ENCODE results near the gene TXNRD2. TPM values are rescaled to one million over a fixed set of nuclear protein-coding genes. Genes with fewer than 3 reads are reported as not detected.

The TXNRD2 gene
- total RNA-seq, 1 donor from 2014 or later: 25.7 TPM

DNA sequence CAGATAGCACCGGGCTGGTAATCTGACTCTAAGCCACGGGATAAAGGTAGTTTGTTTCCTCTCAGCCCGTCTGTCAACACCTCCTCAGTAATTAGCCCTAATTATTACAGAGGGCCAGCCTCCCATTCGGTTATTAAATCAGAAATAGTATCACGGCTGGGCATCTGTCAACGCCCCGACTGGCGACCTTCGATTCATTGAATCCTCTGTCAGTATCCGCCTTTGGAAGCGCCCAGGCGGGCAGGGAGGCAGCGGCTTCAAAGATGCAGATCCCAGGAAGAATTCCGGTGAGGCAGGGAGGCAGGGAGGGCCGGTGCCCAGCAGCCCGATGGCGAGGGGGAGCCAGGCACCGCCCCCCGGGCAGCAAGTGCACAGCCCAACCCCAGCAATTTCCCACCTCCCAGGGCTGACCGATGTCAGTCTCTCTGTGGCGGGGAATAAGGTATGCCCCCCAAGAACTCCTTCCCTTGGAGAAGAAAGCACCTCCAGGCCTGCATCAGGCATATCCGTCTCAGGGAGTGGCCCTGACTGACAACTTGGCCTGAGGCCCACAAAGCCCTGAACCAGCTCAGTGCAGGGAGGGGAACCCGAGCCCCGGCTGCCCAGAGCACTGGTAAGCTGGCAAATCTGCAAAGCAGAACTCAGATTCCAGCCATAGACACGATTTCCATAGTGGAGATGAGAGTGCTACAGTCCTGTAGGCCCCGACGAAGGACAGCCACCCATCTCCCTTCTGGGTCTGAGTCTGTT lies 98.3 kb downstream of the TXNRD2 start:
- FAIRE-seq (no peak), DNase-seq (ENCODE audit: low read depth) (no peak)
- no peak for TF ChIP-seq EZH2 (IDR thresholded peaks at IDR 0.05; ENCODE audit: insufficient read depth, low read length)
- Mint-ChIP-seq H3K4me3 (ENCODE audit: unreplicated experiment) (no peak overlapping the region), H3K9me3 (ENCODE audit: unreplicated experiment) (no peaks in the 10 kb centered on the region), H3K27ac (ENCODE audit: unreplicated experiment) (no peak overlapping the region), H3K4me1 (ENCODE audit: low read depth, unreplicated experiment) (peaks cover 6% of the 10 kb centered on the region), H3K36me3 (ENCODE audit: low read depth, unreplicated experiment) (no peaks in the 10 kb centered on the region), H3K27me3 (ENCODE audit: low read depth, unreplicated experiment) (no peaks in the 10 kb centered on the region)
- H3K27me3 ChIP-seq (ENCODE audit: insufficient read depth, low read length): no peaks in the 10 kb centered on the region
- no peak overlapping the region for H3K4me3 ChIP-seq (ENCODE audit: insufficient read depth, low read depth, low read length)
- H4K20me1 ChIP-seq (ENCODE audit: insufficient read depth, low read length): peaks cover 64% of the 10 kb centered on the region
- no peak overlapping the region for H2AFZ ChIP-seq (ENCODE audit: low read depth, low read length)
- H3K4me1 ChIP-seq (ENCODE audit: insufficient read depth, low read length): peaks cover 13% of the 10 kb centered on the region
- H3K79me2 ChIP-seq (ENCODE audit: insufficient read depth, low read length): peaks cover 5% of the 10 kb centered on the region
- no peak overlapping the region for H3K27ac ChIP-seq (ENCODE audit: low read depth, low read length)
- H3K4me2 ChIP-seq (ENCODE audit: low read length): no peak overlapping the region
- no peak overlapping the region for H3K9ac ChIP-seq (ENCODE audit: low read length)
- no peaks in the 10 kb centered on the region for H3K9me3 ChIP-seq (ENCODE audit: insufficient read depth, low read depth, low read length)
- no peaks in the 10 kb centered on the region for H3K36me3 ChIP-seq (ENCODE audit: insufficient read depth, low read length)

DNA sequence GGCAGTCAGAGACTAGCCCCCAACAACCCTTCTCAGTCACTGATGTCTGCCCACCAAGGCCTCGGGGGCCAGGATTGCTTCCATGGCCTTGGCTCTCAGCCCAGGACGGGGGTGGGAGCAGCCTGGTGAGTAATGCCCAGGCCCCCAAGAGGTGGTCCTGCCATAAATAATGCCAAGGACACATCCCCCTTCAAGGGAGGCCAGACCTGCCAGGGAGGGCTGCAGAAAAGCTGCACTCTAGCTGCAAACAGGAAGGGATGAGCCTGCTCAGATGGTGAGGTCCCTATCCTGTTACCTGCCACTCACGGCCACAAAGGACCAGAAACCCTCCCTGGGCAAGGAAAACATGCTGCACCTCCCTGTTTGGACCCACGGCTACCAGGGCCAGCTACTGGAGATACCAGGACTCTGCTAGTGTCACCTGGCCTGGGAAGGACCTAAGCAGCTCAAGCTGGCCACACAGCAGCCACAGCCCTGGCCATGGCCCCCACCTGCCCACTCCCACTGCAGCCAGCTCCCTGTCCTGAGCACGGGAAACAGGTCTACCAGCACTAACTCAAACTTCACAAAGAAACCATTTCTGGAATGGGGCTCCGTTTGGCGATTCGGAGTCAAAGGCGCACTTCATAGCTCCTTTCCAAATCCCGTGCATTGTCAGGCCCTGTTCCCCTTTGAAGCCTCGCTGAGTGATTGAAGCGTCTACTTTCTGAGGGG lies 99.1 kb downstream of the TXNRD2 start:
- H3K79me2 ChIP-seq (ENCODE audit: insufficient read depth, low read length): peaks cover 5% of the 10 kb centered on the region
- H3K4me3 Mint-ChIP-seq (ENCODE audit: unreplicated experiment): no peak overlapping the region
- no peak overlapping the region for H2AFZ ChIP-seq (ENCODE audit: low read depth, low read length)
- no peaks in the 10 kb centered on the region for H3K9me3 ChIP-seq (ENCODE audit: insufficient read depth, low read depth, low read length)
- no peak overlapping the region for H3K9ac ChIP-seq (ENCODE audit: low read length)
- H3K27ac ChIP-seq (ENCODE audit: low read depth, low read length): no peak overlapping the region
- no peaks in the 10 kb centered on the region for H3K27me3 ChIP-seq (ENCODE audit: insufficient read depth, low read length)
- no peak overlapping the region for H3K4me3 ChIP-seq (ENCODE audit: insufficient read depth, low read depth, low read length)
- peaks cover 13% of the 10 kb centered on the region for H3K4me1 ChIP-seq (ENCODE audit: insufficient read depth, low read length)
- H3K27ac Mint-ChIP-seq (ENCODE audit: unreplicated experiment): peak overlapping the region; percentile 38
- no peaks in the 10 kb centered on the region for H3K36me3 Mint-ChIP-seq (ENCODE audit: low read depth, unreplicated experiment)
- no peak overlapping the region for H3K4me2 ChIP-seq (ENCODE audit: low read length)
- H3K36me3 ChIP-seq (ENCODE audit: insufficient read depth, low read length): no peaks in the 10 kb centered on the region
- DNase-seq (ENCODE audit: low read depth) (no peak), FAIRE-seq (no peak)
- peaks cover 6% of the 10 kb centered on the region for H3K4me1 Mint-ChIP-seq (ENCODE audit: low read depth, unreplicated experiment)
- no peaks in the 10 kb centered on the region for H3K27me3 Mint-ChIP-seq (ENCODE audit: low read depth, unreplicated experiment)
- peaks cover 57% of the 10 kb centered on the region for H4K20me1 ChIP-seq (ENCODE audit: insufficient read depth, low read length)
- no peak for TF ChIP-seq EZH2 (IDR thresholded peaks at IDR 0.05; ENCODE audit: insufficient read depth, low read length)
- TF ChIP-seq, protein P1, sequence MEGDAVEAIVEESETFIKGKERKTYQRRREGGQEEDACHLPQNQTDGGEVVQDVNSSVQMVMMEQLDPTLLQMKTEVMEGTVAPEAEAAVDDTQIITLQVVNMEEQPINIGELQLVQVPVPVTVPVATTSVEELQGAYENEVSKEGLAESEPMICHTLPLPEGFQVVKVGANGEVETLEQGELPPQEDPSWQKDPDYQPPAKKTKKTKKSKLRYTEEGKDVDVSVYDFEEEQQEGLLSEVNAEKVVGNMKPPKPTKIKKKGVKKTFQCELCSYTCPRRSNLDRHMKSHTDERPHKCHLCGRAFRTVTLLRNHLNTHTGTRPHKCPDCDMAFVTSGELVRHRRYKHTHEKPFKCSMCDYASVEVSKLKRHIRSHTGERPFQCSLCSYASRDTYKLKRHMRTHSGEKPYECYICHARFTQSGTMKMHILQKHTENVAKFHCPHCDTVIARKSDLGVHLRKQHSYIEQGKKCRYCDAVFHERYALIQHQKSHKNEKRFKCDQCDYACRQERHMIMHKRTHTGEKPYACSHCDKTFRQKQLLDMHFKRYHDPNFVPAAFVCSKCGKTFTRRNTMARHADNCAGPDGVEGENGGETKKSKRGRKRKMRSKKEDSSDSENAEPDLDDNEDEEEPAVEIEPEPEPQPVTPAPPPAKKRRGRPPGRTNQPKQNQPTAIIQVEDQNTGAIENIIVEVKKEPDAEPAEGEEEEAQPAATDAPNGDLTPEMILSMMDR (IDR thresholded peaks at IDR 0.05; ENCODE audit: insufficient read depth, low read depth, low read length): no peak
- H3K9me3 Mint-ChIP-seq (ENCODE audit: unreplicated experiment): no peaks in the 10 kb centered on the region

DNA sequence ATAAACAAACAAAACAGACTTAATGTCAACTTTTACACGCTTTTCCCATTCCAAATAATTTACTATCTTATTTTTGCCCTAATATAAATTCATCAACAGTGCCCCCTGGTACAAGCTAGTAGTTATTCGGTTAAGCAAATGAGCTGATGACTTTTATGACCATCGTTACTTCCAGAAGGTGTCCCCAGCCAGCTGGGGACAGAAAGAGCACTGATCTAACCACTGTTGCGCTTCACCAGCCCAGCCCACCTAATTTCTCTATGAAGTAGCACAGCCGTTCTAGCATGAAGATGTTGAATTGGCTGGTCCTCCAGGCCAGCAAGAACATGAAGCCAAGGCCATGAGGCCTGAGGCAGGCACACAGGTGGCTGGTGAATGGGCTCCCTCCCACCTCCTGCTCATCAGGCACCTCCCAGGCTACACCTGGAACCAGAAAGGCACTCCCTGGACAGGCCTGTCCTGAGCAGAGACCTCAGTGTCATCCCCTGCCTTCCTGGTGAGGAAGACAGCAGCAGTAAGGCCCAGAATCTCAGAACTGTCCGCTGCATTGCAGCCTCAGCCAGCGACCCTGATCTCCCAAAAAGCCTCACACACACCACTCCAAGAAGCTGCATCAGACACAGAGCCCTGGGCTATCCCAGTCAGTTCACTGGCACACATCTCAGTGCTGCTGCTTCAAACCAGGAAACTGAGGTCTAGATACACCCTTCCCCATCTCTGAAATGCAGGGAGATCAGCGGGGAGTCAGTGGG lies 99.8 kb downstream of the TXNRD2 start:
- FAIRE-seq (no peak), DNase-seq (ENCODE audit: low read depth) (no peak)
- Mint-ChIP-seq H3K9me3 (ENCODE audit: unreplicated experiment) (no peaks in the 10 kb centered on the region), H3K36me3 (ENCODE audit: low read depth, unreplicated experiment) (no peaks in the 10 kb centered on the region), H3K27me3 (ENCODE audit: low read depth, unreplicated experiment) (no peaks in the 10 kb centered on the region), H3K4me1 (ENCODE audit: low read depth, unreplicated experiment) (peaks cover 6% of the 10 kb centered on the region), H3K4me3 (ENCODE audit: unreplicated experiment) (peak overlapping the region; percentile 5), H3K27ac (ENCODE audit: unreplicated experiment) (peak overlapping the region; percentile 38)
- Histone ChIP-seq H3K9me3 (ENCODE audit: insufficient read depth, low read depth, low read length) (no peaks in the 10 kb centered on the region), H3K4me2 (ENCODE audit: low read length) (no peak overlapping the region), H4K20me1 (ENCODE audit: insufficient read depth, low read length) (peaks cover 50% of the 10 kb centered on the region), H3K79me2 (ENCODE audit: insufficient read depth, low read length) (peaks cover 4% of the 10 kb centered on the region), H3K4me3 (ENCODE audit: insufficient read depth, low read depth, low read length) (no peak overlapping the region), H3K36me3 (ENCODE audit: insufficient read depth, low read length) (no peaks in the 10 kb centered on the region), H3K27me3 (ENCODE audit: insufficient read depth, low read length) (no peaks in the 10 kb centered on the region), H2AFZ (ENCODE audit: low read depth, low read length) (no peak overlapping the region), H3K9ac (ENCODE audit: low read length) (no peak overlapping the region), H3K4me1 (ENCODE audit: insufficient read depth, low read length) (peaks cover 13% of the 10 kb centered on the region), H3K27ac (ENCODE audit: low read depth, low read length) (no peak overlapping the region)
- TF ChIP-seq, protein P1 (IDR thresholded peaks at IDR 0.05; ENCODE audit: insufficient read depth, low read depth, low read length): no peak
- TF ChIP-seq EZH2 (IDR thresholded peaks at IDR 0.05; ENCODE audit: insufficient read depth, low read length): no peak
